Hepatocyte (in vitro differentiated cells): Measurements from ENCODE around the gene CES5A. TPM values are rescaled to one million over a fixed set of nuclear protein-coding genes. Genes with fewer than 3 reads are reported as not detected.

Source experiments
- polyA plus RNA-seq: library from polyadenylated mRNA; unstranded; fragments of >200 nt; fragmentation: Nextera tagmentation; extraction: Ambion mirVana; gene quantifications from 2 replicates; pipeline ENCODE4 v1.2.1, GENCODE V29; 2016
- total RNA-seq: library from RNA; depleted of rRNA; stranded (reverse); fragments of >200 nt; gene quantifications from 2 replicates; pipeline ENCODE4 v1.2.3, GENCODE V29; 2014

Gene CES5A
- total and polyA plus RNA-seq, 2 experiments from 2014 or later: not detected

Other genes with a start within 250 kb of the CES5A start
- 0.20 and 1.1 TPM in 2 replicates for gene SLC6A2, start 219.4 kb downstream of the CES5A start, total RNA-seq
- gene SLC6A2, start 219.4 kb downstream of the CES5A start, polyA plus RNA-seq: 0.28 TPM in 1 of 2 replicates, not detected in the other
- gene CES1, start 42.3 kb downstream of the CES5A start, total RNA-seq: 0.20 and 1.7 TPM in 2 replicates
- 1.9 and 2.7 TPM in 2 replicates for gene CES1, start 42.3 kb downstream of the CES5A start, polyA plus RNA-seq